GM21381 (cell line): ENCODE results near the gene NCR3LG1.

ENCODE experiments used
- ATAC-seq: cut with Tn5 transposase; IDR thresholded peaks from one replicate; pipeline ENCODE4 v1.9.1; 2021; ENCODE audit warnings: mild to moderate bottlenecking, moderate library complexity; ENCODE audit not compliant: unreplicated experiment

NCR3LG1 gene

DNA sequence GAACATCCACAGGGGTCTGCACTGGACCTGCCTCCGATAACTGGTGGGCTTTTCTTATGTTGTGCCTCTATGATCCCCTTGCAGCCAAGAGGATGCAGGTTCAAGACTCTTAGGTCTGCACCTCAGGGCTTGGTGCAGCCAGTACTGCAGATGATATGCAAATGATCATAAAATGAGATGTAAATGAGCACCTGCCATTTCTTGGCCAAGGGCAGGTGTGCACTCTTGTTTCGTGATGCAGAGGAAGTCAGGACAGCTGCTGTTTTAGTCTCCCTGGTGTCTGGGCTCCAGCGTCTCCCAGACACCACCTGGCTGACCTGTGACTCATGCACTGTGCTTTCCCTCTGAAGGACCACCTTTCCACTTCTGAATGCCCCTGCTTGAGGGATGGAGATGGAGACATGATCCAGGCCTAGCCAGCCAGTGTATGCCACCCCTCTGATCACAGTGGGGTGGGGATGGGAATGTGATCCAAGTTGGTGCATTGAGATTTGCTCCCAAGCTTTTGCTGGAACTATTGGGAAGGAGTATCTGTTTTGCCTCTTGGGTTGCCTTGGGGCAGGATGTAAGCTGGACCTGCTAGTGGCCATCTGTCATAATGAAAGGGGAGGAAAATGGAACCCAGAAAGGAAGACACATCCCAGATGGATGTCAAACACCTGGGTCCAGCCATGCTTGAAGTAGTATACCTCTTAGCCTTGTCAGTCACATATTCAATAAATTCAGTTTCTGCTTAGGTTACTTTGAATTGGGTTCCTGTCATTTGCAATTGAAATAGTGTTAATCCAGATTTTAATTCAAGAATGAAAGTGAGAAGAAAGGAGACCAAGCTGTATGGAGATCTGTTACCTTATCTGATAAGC lies 40.1 kb downstream of the NCR3LG1 start:
- no peak for ATAC-seq

- ATAC-seq, result no peak
These were observed 41.3 kb downstream of the NCR3LG1 start for GRCh38 chr11:17392872-17393271.

GRCh38 chr11:17393472-17393871 lies 41.9 kb downstream of the NCR3LG1 start:
- ATAC-seq, result no peak

DNA sequence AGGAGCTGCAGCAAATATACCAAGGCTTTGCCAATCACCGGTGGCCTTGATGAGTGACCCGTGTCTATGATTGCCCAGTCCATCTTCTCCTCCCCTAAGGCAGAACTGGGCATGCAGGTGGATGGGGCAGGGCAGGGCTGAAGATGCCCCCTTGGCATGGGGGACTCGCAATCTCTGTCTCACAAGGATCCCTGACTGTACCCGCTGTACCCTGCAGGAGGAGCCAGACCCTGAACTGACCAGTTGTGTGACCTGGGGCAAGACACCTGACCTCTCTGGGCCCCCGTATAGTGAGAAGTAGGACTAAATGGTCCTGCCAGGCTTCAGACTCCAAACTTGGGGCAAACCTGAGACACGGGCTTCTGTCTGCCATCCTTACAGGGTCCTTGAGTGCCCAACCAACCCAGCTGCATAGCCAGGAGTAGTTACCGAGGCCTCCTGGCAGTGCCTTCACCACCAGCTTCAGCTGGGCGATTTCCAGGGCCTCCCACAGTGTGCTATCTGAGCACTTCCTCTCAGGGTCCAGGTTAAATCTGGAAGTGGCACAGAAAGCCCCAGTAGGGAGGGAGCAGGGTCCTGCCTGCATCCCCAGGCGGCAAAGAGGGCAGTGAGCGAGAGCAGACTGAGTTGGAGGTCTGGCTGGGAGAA lies 43.3 kb downstream of the NCR3LG1 start:
- ATAC-seq, result no peak

DNA sequence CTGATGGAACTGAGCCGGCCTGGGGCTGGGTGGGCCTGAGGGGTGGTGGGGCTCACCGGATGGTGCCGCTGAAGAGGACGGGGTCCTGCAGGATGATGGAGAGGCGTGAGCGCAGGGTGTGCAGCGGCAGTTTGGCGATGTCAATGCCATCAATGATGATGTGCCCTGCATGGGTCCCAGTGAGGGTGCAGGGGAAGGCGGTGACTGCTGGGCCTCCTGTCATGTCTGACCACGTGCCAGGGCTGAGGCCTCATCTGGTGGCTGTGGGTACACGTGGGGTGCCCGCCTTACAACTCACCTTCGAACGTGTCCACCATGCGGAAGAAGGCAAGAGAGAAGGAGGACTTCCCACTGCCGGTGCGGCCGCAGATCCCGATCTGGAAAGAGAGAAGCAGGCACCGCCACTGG lies 44.0 kb downstream of the NCR3LG1 start:
- no peak for ATAC-seq

DNA sequence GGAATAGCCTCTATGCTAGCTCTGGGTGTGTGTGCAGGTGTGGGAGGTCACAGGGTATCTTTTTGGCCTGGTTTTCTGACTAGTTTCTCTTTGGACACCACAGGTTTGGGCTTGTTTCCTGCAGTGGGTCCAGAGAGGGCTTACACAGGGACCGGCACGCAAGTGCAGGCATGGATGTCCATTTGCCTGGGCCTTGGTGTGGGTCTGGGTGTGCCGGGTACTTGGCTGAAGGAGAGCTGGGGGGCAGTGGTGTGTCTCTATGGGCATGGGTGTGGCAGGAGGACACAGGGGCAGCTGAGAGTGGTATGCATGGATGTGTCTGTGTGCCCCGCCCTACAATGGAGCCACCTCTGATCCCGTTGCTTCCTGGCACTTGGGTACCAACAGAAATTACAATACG lies 44.4 kb downstream of the NCR3LG1 start:
- ATAC-seq, result no peak

- no peak for ATAC-seq
These were observed 45.2 kb downstream of the NCR3LG1 start for GRCh38 chr11:17396598-17397310.

- ATAC-seq, result no peak
These were observed 45.9 kb downstream of the NCR3LG1 start for GRCh38 chr11:17397311-17398002.

GRCh38 chr11:17399236-17399635 lies 47.6 kb downstream of the NCR3LG1 start:
- ATAC-seq, result no peak

- ATAC-seq, result no peak
These were observed 48.6 kb downstream of the NCR3LG1 start for GRCh38 chr11:17400048-17400775.

GRCh38 chr11:17401316-17401715 lies 49.7 kb downstream of the NCR3LG1 start:
- no peak for ATAC-seq

DNA sequence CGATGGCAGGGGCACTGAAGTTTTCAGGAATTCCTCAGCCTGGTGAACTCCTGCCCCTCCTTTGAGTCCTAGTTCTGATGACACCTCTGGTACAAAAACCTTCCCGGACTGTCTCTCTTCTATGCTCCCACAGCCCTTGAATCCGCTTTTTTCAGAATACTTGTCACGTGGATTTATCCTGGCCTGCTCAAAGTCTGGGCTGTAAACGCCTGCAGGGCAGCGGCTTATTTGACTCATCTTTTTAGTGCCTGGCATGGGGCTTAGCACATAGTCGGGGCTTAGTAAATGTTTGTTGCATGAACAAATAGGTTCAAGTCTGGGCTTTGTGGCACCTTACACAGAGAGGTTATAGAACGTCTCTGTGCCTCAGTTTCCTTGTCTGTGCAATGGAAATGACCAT lies 50.2 kb downstream of the NCR3LG1 start:
- no peak for ATAC-seq

DNA sequence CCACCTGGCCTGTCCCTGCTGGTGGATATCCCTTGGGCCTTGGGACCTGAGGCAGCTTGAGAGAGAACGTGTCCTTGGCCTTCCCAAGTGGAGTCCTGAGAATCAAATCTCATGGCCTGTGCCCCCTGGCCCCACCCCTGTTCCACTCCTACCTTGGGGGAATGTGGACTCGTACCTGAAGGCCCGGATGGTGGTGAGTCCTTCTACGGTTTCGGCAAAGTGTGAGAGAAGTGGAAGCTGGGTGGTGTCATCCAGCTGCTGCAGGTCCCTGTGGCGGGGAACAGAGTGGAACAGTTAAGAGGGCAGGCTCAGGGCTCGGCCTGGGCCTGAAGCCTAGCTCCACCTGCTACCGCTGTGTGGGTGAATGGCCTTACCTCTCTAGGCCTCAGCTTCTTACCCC lies 50.9 kb downstream of the NCR3LG1 start:
- ATAC-seq, result no peak

DNA sequence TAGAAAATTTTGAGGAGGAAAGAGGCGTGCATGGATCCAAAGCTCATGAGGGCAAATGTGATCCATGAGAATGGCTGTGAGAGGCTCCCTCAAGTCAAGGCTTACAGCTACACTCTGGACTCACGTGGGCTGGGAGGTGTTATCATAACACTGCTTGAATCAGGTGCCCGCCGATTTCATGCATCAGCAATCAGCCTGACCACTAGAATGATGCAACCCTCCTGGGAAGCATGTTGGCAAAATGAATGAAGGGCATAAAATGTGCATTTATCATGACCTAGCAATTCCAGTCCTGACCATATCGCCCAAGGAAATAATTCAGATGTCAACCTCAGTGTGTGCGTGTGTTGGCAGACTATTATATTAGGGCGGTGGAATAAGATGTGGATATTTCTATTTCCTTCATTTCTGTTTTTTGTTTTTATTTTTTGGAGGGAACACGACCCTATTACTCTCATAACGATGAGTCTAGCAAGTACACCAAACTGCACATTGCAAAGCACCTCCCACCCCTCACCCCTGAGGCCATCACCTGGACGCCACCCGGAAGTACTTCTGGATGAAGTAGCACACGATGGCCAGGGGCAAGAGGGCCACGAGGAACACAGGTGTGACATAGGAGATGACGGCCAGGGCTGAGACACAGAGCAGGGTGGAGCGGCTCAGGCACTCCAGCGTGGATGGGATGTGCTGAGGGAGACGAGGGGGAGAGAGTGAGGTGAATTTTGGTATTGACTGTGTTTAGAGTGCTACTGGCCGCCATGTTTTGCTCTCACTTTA lies 52.6 kb downstream of the NCR3LG1 start:
- no peak for ATAC-seq

DNA sequence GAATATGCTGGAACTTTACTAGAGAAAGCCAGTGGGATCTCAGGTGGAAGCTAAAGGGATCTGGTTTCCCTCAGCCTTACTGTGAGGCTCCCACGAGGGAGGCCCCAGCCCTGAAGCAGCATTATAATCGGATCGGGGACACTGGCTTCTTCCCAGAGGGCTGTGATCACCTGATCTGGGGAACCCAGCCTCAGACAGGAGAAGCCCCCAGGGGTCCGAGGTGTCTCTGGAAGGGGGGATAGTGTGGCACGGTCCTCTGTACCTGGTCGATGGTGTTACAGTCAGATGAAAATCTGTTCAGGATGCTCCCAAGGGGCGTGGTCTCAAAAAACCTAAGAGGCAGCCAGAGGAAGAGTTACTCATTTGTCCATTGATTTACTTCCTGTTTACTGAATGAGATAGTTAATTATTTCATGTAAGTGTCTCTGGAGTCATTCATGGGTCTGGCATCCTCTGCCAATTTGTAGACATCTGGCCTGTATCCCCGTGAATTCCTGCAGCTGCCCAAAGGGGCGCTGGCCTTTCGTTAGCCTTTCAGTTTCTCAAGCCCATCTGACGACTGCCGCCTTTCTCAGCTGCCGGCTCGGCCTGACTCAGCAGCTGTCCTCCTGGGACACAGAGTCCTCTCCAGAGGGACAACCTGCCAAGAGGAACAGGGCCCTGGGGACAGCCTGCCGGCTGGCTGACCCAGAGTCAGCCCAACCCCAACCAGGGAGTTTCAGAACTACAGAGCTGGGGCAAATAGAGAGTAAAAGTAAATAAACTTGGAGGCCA lies 53.8 kb downstream of the NCR3LG1 start:
- no peak for ATAC-seq

DNA sequence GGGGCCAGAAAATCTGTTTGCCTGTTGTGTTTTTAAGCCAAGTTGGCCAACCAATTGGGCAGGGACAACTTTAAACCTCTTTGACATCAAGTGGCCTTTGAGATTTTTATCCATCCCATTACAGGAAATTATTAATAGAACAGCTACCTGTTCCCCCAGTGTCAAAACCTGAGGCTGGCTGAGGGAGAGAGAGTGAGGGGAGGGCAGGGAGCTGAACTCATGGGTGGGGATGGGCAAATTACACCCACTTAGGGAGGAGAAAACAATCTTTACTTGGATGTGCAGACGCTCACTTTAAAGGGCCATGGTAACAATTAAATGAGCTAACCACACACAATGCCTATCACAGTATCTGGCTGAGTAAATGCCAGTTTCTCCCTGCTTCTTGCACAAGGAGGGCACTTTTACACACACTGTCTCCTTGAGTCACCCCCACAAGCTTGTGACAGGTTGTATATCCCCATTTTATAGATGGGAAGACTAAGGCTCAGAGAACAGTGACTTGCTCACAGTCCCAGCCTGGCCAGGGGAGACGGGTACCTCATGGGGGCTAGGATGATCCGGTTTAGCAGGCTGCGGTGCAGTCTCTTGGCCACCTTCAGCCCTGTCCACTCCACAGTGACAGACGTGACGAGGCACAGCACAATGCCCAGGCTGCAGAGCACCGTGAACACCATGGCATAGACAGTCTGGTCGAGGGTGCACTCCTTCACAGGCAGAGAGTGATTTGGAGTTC lies 54.6 kb downstream of the NCR3LG1 start:
- ATAC-seq, result no peak

DNA sequence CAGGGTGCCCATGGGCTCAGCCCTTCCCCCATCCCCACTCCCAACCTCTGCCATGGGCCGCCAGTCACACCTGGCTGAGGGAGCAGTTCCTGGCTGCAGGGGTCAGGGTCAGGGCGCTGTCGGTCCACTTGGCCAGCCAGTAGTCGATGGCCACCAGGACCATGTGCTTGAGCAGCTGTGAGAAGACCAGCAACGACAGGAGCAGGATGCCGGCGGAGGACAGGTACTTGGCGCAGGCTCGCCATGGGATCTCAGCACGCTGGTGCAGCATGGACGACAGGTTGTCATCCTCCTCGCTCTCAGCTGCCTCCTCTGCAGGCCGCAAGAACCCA lies 55.2 kb downstream of the NCR3LG1 start:
- no peak for ATAC-seq

GRCh38 chr11:17407575-17407974 lies 56.0 kb downstream of the NCR3LG1 start:
- ATAC-seq, result no peak
